Ishikawa (cell line): ENCODE results near the gene ZBTB7C.

ENCODE experiments used
- CEBPB ChIP-seq: IDR thresholded peaks from 2 replicates; pipeline ENCODE4 v1.6.1; 2012
- CREB1 ChIP-seq: IDR thresholded peaks from 2 replicates; pipeline ENCODE4 v1.6.1; 2012; ENCODE audit warnings: low read depth
- EGR1 ChIP-seq: IDR thresholded peaks from 2 replicates; pipeline ENCODE4 v1.6.1; 2012
- EP300 ChIP-seq: IDR thresholded peaks from 2 replicates; pipeline ENCODE4 v1.6.1; 2012; ENCODE audit warnings: borderline replicate concordance
- FOXM1 ChIP-seq: IDR thresholded peaks from 2 replicates; pipeline ENCODE4 v1.6.1; 2012; ENCODE audit warnings: low read depth, borderline replicate concordance
- MAX ChIP-seq: IDR thresholded peaks from 2 replicates; pipeline ENCODE4 v1.6.1; 2012
- NFIC ChIP-seq: IDR thresholded peaks from 2 replicates; pipeline ENCODE4 v1.6.1; 2012
- RAD21 ChIP-seq: IDR thresholded peaks from 2 replicates; pipeline ENCODE4 v1.6.1; 2012; ENCODE audit warnings: low read depth
- REST ChIP-seq: IDR thresholded peaks from 2 replicates; pipeline ENCODE4 v1.6.1; 2012; ENCODE audit warnings: low read depth, mild to moderate bottlenecking
- TAF1 ChIP-seq: IDR thresholded peaks from 2 replicates; pipeline ENCODE4 v1.6.1; 2012; ENCODE audit warnings: low read depth, mild to moderate bottlenecking
- TCF12 ChIP-seq: IDR thresholded peaks from 2 replicates; pipeline ENCODE4 v1.6.1; 2012; ENCODE audit warnings: low read depth
- TEAD4 ChIP-seq: IDR thresholded peaks from 2 replicates; pipeline ENCODE4 v1.6.1; 2012
- YY1 ChIP-seq: IDR thresholded peaks from 2 replicates; pipeline ENCODE4 v1.6.1; 2012; ENCODE audit warnings: low read depth
- ZBTB7A ChIP-seq: IDR thresholded peaks from 2 replicates; pipeline ENCODE4 v1.6.1; 2012; ENCODE audit warnings: low read depth
- TF ChIP-seq, protein P1 (sequence below): IDR thresholded peaks from 2 replicates; pipeline ENCODE4 v1.6.1; 2012

The ZBTB7C gene

DNA sequence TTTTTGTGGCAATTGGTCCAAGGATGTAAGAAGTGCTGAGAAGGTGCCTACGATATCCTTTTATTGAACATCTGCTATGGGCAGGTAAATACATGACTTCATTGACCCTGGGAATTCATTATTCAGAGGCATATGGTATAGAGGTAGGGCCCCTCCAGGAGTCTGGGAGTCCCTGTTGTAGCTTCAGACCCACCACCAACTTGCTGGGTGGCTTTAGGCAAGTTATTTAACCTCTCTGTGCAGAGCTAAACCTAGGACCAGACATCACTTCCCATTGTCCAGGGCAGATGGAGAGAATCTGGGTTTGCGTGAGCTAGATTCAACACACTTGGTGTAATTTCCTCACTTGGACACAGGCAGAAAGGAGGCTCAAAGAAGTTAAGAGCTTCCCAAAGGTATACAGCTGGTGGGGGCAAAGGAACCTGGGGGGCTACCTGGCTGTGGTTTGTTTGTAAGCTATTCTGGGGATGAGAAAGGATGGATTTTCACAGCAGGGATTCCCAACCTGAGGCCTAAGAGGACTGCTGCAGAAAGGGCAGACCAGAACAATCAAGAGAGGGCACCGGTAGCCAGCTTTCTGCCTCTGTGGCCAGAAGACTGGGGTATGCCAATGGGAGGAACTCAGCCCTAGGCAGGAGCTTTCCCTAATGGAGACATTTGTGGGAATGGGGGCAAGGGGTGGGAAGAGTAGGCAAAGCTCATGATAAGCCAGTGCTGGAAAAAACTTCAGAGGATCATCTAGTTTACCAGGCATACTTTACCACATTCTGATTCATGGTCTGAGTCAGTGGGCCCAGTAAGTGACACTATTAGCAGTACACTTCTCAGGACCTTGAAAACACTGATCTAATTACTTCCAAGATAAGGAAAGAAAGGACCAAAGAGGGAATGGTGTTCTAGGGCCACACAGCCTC lies 376.1 kb downstream of the ZBTB7C start:
- TF ChIP-seq, protein P1, sequence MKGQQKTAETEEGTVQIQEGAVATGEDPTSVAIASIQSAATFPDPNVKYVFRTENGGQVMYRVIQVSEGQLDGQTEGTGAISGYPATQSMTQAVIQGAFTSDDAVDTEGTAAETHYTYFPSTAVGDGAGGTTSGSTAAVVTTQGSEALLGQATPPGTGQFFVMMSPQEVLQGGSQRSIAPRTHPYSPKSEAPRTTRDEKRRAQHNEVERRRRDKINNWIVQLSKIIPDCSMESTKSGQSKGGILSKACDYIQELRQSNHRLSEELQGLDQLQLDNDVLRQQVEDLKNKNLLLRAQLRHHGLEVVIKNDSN: no peak
- TF ChIP-seq RAD21 (peak; percentile 5; the same call in 1 of the 2 replicates), CEBPB (no peak)

DNA sequence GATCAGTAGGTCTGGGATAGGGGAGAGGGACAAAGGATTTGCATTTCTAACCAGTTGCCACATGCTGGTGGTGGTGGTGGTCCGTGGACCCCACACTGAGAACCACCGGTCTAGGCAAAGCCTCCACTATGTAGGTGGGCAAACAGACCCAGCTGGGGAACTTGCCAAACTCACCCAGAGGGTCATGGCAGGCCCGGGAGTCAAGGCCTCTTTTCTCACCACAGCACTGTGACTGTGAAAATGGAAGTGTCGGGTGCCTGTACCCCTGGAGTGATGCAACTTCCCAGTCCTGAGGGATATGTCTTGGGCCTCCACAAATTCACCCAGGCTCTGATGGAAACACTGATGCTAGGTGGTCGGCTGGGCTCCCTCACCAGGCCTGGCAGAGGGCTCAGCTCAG lies 377.5 kb downstream of the ZBTB7C start:
- TF ChIP-seq CREB1 (no peak), RAD21 (no peak), CEBPB (no peak), TCF12 (no peak), MAX (no peak), EGR1 (no peak), EP300 (no peak), ZBTB7A (no peak), REST (no peak), FOXM1 (no peak), NFIC (no peak), TAF1 (no peak), YY1 (no peak), TEAD4 (no peak)
- TF ChIP-seq, protein P1: no peak

DNA sequence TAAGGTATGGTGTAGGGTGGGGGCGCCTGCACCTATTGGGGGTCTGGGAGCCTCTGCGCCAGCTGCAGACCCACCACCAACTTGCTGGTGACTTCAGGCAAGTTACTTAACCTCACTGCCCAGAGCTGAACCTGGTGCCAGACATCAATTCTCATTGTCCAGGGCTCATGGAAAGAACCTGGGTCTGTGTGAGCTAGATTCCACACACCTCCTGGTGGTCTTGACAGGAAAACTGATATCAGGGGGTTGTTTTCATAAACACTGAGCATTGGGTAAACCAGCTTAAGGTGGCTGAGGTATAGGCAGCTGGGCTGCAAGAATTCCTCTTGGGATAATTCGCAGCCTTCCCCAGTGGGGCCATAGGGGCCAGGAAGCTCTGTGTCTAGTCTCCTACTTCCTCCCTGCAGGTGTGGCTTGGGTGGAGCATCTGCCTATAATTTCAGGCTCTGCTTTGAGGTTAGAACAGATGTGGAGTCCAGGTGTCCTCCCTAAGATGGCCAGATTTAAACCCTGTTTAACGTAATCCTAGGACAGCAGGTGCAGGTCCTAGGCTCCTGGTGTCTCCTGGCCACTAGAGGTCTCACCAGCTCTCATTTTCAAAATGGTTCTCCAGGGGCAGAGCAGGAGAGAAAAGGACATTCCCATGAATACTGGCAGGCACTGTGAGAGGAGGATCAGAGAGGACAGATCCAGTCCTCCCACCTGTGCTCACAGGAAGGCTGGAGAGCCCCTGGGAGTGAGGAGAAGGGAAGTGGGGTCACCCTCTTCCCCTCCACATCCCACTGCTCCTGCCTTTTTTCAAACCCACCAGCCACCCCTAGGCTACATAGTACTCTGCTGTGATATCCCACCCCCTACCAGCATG lies 378.3 kb downstream of the ZBTB7C start:
- no peak for TF ChIP-seq MAX
- TF ChIP-seq YY1: 0 out of 2 replicates have a peak, but pooled peaks have one; percentile 31
- peak; percentile 91 for TF ChIP-seq RAD21

DNA sequence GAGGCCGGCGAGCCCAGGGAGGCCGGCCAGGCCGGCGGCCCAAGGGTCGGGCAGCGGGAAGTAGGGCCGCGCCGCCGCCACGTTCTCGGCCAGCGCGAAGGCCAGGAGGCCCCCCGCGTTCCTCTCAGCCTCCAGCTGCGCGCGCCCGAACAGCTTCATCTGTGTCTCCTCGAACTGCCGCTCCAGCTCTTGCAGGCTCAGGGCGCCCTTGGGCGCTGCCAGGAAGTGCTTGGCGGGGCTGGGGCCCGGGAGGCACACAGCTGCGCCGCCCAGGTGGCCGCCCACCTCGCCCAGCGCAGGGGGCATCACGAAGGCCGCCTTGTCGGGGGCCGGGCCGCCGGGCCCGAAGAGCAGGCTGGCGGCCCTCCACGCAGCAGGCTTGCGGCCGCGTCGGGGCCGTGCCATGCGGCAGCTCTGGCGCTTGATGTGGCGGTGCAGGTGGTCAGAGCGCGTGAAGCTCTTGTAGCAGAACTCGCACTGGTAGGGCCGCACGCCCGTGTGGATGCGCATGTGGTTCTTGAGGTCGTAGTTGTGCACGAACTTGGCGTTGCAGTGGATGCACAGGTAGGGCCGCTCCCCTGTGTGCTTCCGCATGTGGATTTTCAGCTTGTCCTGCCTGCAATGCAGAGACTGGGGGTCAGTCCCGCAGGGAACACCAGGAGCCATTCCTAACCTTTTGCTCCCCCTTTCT lies 379.7 kb downstream of the ZBTB7C start:
- TF ChIP-seq EP300 (no peak), TCF12 (no peak), EGR1 (no peak), MAX (no peak), YY1 (no peak), CREB1 (no peak), NFIC (no peak), CEBPB (no peak), ZBTB7A (no peak), TEAD4 (no peak), REST (no peak), TAF1 (no peak), FOXM1 (no peak), RAD21 (no peak)
- TF ChIP-seq, protein P1: no peak
